Transverse colon (tissue), 4 donors: ENCODE data around the gene DCN. TPM values are rescaled to one million over a fixed set of nuclear protein-coding genes. Genes with fewer than 3 reads are reported as not detected.
A peak's percentile ranks its signal among the peaks of the same experiment; 100 is the strongest.

Experiments used
- DNase-seq: peaks from one replicate; pipeline ENCODE4 v3.0.0-alpha.2; 2019
- H3K27ac ChIP-seq, 4 donors: fragments of 200-600 bp; sonication (generic); 2 replicates each; pipeline ENCODE4 v1.5.1; 2016 to 2018; ENCODE audit warnings: inconsistent platforms in 4 of 4
- H3K27me3 ChIP-seq: fragments of 200-600 bp; sonication (generic); 2 replicates; pipeline ENCODE4 v1.5.1; 2017; ENCODE audit warnings: inconsistent platforms
- H3K36me3 ChIP-seq, 4 donors: fragments of 200-600 bp; sonication (generic); 2 replicates each; pipeline ENCODE4 v1.5.1; 2017 to 2019; ENCODE audit warnings: inconsistent platforms in 4 of 4
- H3K4me1 ChIP-seq, 4 donors: fragments of 200-600 bp; sonication (generic); 2 replicates each; pipeline ENCODE4 v1.5.1; 2017 to 2020; ENCODE audit warnings: inconsistent platforms in 4 of 4
- H3K4me3 ChIP-seq, 4 donors: fragments of 200-600 bp; sonication (generic); 1 replicate in 1 of 4; 2 replicates in 3 of 4; pipeline versions ENCODE4 v1.5.1 to v1.6.1; 2017 to 2019; ENCODE audit warnings: inconsistent platforms in 4 of 4
- H3K9me3 ChIP-seq, 2 donors: fragments of 200-600 bp; sonication (generic); 2 replicates each; pipeline ENCODE4 v1.5.1; 2017 to 2019; ENCODE audit warnings: inconsistent platforms in 2 of 2
- EP300 ChIP-seq: sonication (generic); formaldehyde crosslinking; IDR thresholded peaks from one replicate; pipeline ENCODE4 v1.6.1; 2017; ENCODE audit warnings: antibody characterized with exemption, low read depth
- POLR2A ChIP-seq: fragments of 450-650 bp; IDR thresholded peaks from one replicate; pipeline ENCODE4 v1.6.1; 2016; ENCODE audit warnings: antibody characterized with exemption, mild to moderate bottlenecking, moderate library complexity
- POLR2AphosphoS5 ChIP-seq, 3 donors: sonication (generic); formaldehyde crosslinking; IDR thresholded peaks; one replicate each; pipeline ENCODE4 v1.6.1; 2016; ENCODE audit warnings: antibody characterized with exemption in 3 of 3
- WGBS, 2 donors: methylation state at CpG; one replicate each; pipeline ENCODE4 v1.1.5; 2018; ENCODE audit warnings: low coverage in 1 of 2; 5-methylcytosine and 5-hydroxymethylcytosine counted together
- in situ Hi-C, 4 donors: fragments of 200-750 bp; cut with MboI; loops; one replicate each; pipeline versions ENCODE4 v1.15.0 to v1.15.1; 2017; ENCODE audit warnings: low sequenced_read_pairs in 3 of 4, low pct_ligation_motif_present in 1 of 4, low pct_unique_long_range_greater_than_20kb in 1 of 4
- intact Hi-C: fragments of 100-400 bp; cut with DNase I; formaldehyde crosslinking; loops from one replicate; pipeline ENCODE4 v1.15.1; 2023; ENCODE audit warnings: low total_unique reads
- total RNA-seq, 4 donors: library from RNA; depleted of rRNA; stranded (reverse); fragments of >200 nt; gene quantifications; one replicate each; pipeline ENCODE4 v1.1.0, GENCODE V29; 2016
- TF ChIP-seq, protein P1 (sequence below), 5 experiments: fragments of 200-600 bp in 3 of 5; fragments of 450-650 bp in 2 of 5; sonication (generic) in 3 of 5; IDR thresholded peaks; 1 replicate in 2 of 5; 2 replicates in 3 of 5; pipeline ENCODE4 v1.5.1; 2016 to 2017; ENCODE audit warnings: antibody characterized with exemption in 5 of 5, inconsistent platforms in 3 of 5, mild to moderate bottlenecking in 2 of 5, moderate library complexity in 1 of 5

Gene DCN
- total RNA-seq, 4 donors from 2014 or later, result 133 to 511 (median 276) TPM

GRCh38 chr12:91154131-91154530, 28.5 kb downstream of the DCN start:
- Histone ChIP-seq H3K4me1 (no peaks in the 10 kb centered on the region), H3K4me3 (no peak overlapping the region), H3K9me3 (no peaks in the 10 kb centered on the region), H3K27me3 (no peaks in the 10 kb centered on the region), H3K27ac (no peak overlapping the region), H3K36me3 (no peaks in the 10 kb centered on the region)
- 67 to 74% methylated on average over 3 of the region's 3 CpGs for WGBS, 2 donors
- intact Hi-C loops, result no loop called here
- no peak for TF ChIP-seq EP300
- TF ChIP-seq, protein P1, sequence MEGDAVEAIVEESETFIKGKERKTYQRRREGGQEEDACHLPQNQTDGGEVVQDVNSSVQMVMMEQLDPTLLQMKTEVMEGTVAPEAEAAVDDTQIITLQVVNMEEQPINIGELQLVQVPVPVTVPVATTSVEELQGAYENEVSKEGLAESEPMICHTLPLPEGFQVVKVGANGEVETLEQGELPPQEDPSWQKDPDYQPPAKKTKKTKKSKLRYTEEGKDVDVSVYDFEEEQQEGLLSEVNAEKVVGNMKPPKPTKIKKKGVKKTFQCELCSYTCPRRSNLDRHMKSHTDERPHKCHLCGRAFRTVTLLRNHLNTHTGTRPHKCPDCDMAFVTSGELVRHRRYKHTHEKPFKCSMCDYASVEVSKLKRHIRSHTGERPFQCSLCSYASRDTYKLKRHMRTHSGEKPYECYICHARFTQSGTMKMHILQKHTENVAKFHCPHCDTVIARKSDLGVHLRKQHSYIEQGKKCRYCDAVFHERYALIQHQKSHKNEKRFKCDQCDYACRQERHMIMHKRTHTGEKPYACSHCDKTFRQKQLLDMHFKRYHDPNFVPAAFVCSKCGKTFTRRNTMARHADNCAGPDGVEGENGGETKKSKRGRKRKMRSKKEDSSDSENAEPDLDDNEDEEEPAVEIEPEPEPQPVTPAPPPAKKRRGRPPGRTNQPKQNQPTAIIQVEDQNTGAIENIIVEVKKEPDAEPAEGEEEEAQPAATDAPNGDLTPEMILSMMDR (IDR thresholded peaks at IDR 0.05), result no peak
- TF ChIP-seq POLR2A, result no peak
- no peak for TF ChIP-seq POLR2AphosphoS5 (IDR thresholded peaks at IDR 0.05)
- in situ Hi-C loops, result no loop called here
- DNase-seq, result no peak

- intact Hi-C loops (no loop called here), in situ Hi-C loops (no loop called here)
- TF ChIP-seq POLR2A (no peak), POLR2AphosphoS5 (IDR thresholded peaks at IDR 0.05) (no peak), EP300 (no peak)
- TF ChIP-seq, protein P1 (IDR thresholded peaks at IDR 0.05), result no peak
These were observed 38.6 kb downstream of the DCN start for GRCh38 chr12:91144053-91144452.

DNA sequence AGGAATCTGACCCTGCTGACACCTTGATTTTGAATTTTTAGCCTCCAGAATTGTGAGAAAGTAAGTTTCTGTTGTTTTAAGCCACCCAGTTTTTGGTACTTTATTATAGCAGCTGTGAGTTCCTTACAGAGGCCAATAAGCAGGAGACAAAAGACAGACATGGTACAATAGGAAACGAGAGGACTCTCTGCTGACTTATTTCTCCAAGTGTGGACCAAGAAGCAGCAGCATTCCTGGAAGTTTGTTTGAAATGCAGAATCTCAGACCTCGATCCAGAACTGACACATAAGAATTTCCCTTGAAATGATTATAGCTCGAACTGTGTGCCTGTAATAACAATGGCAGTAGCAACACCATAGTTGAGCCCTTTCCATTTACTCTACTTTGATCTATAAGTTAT, 39.4 kb downstream of the DCN start:
- Histone ChIP-seq H3K4me3 (no peak overlapping the region), H3K36me3 (no peaks in the 10 kb centered on the region), H3K9me3 (no peaks in the 10 kb centered on the region), H3K27me3 (no peaks in the 10 kb centered on the region), H3K27ac (peak overlapping the region; percentile 15 to 41 (median 36)), H3K4me1 (peaks cover 0 to 26% (median 17%) of the 10 kb centered on the region in 4 donors)
- in situ Hi-C loops, result no loop called here
- DNase-seq, result no peak
- 53 to 63% methylated on average over 3 of the region's 3 CpGs for WGBS, 2 donors
- intact Hi-C loops, result no loop called here
- TF ChIP-seq POLR2A, result no peak
- TF ChIP-seq, protein P1 (IDR thresholded peaks at IDR 0.05), result no peak
- no peak for TF ChIP-seq POLR2AphosphoS5 (IDR thresholded peaks at IDR 0.05)
- no peak for TF ChIP-seq EP300

More at GRCh38 chr12:91144053-91144452, 38.6 kb downstream of the DCN start:
- Histone ChIP-seq H3K4me1 (peaks cover 0 to 17% (median 9%) of the 10 kb centered on the region in 4 donors), H3K4me3 (no peak overlapping the region), H3K9me3 (no peaks in the 10 kb centered on the region), H3K36me3 (no peaks in the 10 kb centered on the region), H3K27me3 (no peaks in the 10 kb centered on the region), H3K27ac (no peak overlapping the region)
- DNase-seq, result no peak
- 80 to 91% methylated on average over 2 of the region's 2 CpGs for WGBS, 2 donors

DNA sequence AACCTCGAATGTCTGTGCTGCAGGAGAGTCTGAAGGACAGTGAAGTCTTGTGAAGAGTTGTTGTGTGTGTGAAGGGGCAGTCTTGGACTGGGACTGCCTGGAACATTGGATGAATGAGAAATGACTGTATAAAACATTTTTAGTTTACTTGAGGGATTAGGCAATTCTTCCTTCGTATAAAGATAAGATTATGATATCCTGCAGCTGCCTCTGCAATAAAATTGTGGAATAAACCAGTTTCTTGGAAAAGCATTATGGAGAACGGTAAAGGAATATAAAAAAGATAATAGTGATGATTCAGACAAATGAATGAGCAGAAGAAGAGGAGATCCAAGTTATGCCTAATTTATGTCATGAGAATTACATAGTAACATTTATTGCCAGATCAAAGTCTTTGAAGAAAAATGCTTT, 40.4 kb downstream of the DCN start:
- in situ Hi-C loops (no loop called here), intact Hi-C loops (no loop called here)
- Histone ChIP-seq H3K36me3 (no peaks in the 10 kb centered on the region), H3K4me1 (peaks cover 0 to 32% (median 17%) of the 10 kb centered on the region in 4 donors), H3K9me3 (no peaks in the 10 kb centered on the region), H3K4me3 (no peak overlapping the region), H3K27ac (peak overlapping the region; percentile 56 to 67 (median 58)), H3K27me3 (no peaks in the 10 kb centered on the region)
- TF ChIP-seq, protein P1 (IDR thresholded peaks at IDR 0.05), result no peak
- TF ChIP-seq POLR2AphosphoS5 (IDR thresholded peaks at IDR 0.05) (no peak), POLR2A (no peak), EP300 (no peak)
- no peak for DNase-seq
- WGBS, 2 donors, result 19 to 26% methylated on average over 3 of the region's 3 CpGs
